Measurements from ENCODE around the gene HIF1A. TPM values are rescaled to one million over a fixed set of nuclear protein-coding genes. Genes with fewer than 3 reads are reported as not detected.

The HIF1A gene
- total and polyA plus RNA-seq, 2 of the 13 experiments (the other 11 are each of a cell fraction or from before 2014, with no cell fraction given), result 41.0 to 126 TPM

DNA sequence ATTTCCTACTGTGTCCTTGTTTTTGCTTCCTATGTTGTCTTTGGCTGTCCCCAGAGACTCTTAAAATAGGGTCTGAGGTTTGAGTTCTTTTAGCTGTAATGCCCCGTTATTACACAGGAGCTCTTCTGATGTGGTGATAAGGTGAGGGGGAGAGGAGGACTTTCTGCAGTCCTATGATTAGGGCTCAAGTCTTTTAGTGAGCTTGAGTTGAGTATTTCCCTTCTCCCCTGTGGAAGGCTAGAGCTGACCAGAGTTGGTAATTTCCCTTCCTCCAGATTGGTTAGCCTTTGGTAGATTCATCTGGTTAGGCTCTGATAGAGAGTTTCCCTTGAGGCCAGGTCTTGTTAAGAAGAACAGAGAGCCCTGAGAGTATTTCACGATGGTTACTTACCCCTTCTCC lies 4.3 kb upstream of the HIF1A start:
- Histone ChIP-seq H3K4me2 (ENCODE audit: low read depth, low read length) (no peak overlapping the region), H4K20me1 (ENCODE audit: insufficient read depth, low read length) (no peaks in the 10 kb centered on the region), H2AFZ (ENCODE audit: low read length) (no peak overlapping the region), H3K9ac (ENCODE audit: insufficient read depth, low read depth, low read length) (no peak overlapping the region), H3K79me2 (ENCODE audit: insufficient read depth, low read length) (peaks cover 6% of the 10 kb centered on the region), H3K4me1 (ENCODE audit: insufficient read depth, low read length) (peaks cover 10% of the 10 kb centered on the region), H3K27me3 (ENCODE audit: control insufficient read depth in 1 of 2, insufficient read depth in 2 of 2, low read length in 2 of 2) (peaks cover 0 to 3% of the 10 kb centered on the region in 2 experiments; a peak in 1 of 5 replicates), H3K4me3 (replicated peaks in 1 of 3; ENCODE audit: insufficient read depth in 1 of 3, low read depth in 2 of 3, low read length in 3 of 3) (no peak overlapping the region), H3K9me3 (ENCODE audit: low read length) (no peaks in the 10 kb centered on the region), H3K27ac (ENCODE audit: extremely low read length, insufficient read depth, low read length) (no peak overlapping the region), H3K36me3 (replicated peaks in 1 of 2; ENCODE audit: control insufficient read depth in 1 of 2, insufficient read depth in 2 of 2, low read length in 2 of 2) (no peaks in the 10 kb centered on the region)
- ChIA-PET POLR2A (no interaction called here), CTCF (ENCODE audit: low intra/inter-chr PET ratio, low total read pairs) (no interaction called here)
- TF ChIP-seq, protein P1, sequence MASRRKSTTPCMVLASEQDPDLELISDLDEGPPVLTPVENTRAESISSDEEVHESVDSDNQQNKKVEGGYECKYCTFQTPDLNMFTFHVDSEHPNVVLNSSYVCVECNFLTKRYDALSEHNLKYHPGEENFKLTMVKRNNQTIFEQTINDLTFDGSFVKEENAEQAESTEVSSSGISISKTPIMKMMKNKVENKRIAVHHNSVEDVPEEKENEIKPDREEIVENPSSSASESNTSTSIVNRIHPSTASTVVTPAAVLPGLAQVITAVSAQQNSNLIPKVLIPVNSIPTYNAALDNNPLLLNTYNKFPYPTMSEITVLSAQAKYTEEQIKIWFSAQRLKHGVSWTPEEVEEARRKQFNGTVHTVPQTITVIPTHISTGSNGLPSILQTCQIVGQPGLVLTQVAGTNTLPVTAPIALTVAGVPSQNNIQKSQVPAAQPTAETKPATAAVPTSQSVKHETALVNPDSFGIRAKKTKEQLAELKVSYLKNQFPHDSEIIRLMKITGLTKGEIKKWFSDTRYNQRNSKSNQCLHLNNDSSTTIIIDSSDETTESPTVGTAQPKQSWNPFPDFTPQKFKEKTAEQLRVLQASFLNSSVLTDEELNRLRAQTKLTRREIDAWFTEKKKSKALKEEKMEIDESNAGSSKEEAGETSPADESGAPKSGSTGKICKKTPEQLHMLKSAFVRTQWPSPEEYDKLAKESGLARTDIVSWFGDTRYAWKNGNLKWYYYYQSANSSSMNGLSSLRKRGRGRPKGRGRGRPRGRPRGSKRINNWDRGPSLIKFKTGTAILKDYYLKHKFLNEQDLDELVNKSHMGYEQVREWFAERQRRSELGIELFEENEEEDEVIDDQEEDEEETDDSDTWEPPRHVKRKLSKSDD (CRISPR knock-in tag; IDR thresholded peaks at IDR 0.05; ENCODE audit: low read depth), result no peak
- TF ChIP-seq GLI4 (CRISPR knock-in tag; IDR thresholded peaks at IDR 0.05; ENCODE audit: borderline replicate concordance) (no peak), KDM5B (CRISPR knock-in tag; IDR thresholded peaks at IDR 0.05; ENCODE audit: borderline replicate concordance) (no peak), CHD2 (IDR thresholded peaks at IDR 0.05; ENCODE audit: low read depth, low read length) (no peak), ZFYVE20 (CRISPR knock-in tag; IDR thresholded peaks at IDR 0.05; ENCODE audit: borderline replicate concordance, low read depth) (no peak)
- TF ChIP-seq, protein P2, sequence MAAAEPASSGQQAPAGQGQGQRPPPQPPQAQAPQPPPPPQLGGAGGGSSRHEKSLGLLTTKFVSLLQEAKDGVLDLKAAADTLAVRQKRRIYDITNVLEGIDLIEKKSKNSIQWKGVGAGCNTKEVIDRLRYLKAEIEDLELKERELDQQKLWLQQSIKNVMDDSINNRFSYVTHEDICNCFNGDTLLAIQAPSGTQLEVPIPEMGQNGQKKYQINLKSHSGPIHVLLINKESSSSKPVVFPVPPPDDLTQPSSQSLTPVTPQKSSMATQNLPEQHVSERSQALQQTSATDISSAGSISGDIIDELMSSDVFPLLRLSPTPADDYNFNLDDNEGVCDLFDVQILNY (CRISPR knock-in tag; conservative IDR thresholded peaks at IDR 0.05), result no peak
- TF ChIP-seq, protein P3, sequence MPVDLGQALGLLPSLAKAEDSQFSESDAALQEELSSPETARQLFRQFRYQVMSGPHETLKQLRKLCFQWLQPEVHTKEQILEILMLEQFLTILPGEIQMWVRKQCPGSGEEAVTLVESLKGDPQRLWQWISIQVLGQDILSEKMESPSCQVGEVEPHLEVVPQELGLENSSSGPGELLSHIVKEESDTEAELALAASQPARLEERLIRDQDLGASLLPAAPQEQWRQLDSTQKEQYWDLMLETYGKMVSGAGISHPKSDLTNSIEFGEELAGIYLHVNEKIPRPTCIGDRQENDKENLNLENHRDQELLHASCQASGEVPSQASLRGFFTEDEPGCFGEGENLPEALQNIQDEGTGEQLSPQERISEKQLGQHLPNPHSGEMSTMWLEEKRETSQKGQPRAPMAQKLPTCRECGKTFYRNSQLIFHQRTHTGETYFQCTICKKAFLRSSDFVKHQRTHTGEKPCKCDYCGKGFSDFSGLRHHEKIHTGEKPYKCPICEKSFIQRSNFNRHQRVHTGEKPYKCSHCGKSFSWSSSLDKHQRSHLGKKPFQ (CRISPR knock-in tag; IDR thresholded peaks at IDR 0.05; ENCODE audit: insufficient replicate concordance), result no peak
- TF ChIP-seq, protein P4, sequence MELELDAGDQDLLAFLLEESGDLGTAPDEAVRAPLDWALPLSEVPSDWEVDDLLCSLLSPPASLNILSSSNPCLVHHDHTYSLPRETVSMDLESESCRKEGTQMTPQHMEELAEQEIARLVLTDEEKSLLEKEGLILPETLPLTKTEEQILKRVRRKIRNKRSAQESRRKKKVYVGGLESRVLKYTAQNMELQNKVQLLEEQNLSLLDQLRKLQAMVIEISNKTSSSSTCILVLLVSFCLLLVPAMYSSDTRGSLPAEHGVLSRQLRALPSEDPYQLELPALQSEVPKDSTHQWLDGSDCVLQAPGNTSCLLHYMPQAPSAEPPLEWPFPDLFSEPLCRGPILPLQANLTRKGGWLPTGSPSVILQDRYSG (CRISPR knock-in tag; IDR thresholded peaks at IDR 0.05), result no peak
- no peak for DNase-seq (ENCODE audit: low spot score)
- no peak for FAIRE-seq
- in situ Hi-C loops (cut with HindIII; ENCODE audit: extremely low pct_ligation_motif_present, low pct_unique_long_range_greater_than_20kb), result loop anchor here (10.0 kb wide), 1 partner anchor 86 kb away; no protein-coding TSS in a partner anchor
- ATAC-seq, result no peak
- BruUV-seq (replicated peaks), result no TSS peak
- WGBS (ENCODE audit: low lambda C conversion rate), result 50% methylated on average over 2 of the region's 2 CpGs
- intact Hi-C loops (cut with micrococcal nuclease; ENCODE audit: unreplicated experiment), result no loop called here

All from HepG2 (cell line).